CD14-positive monocyte (primary cell): Measurements from ENCODE around the gene EPHA7. TPM values are rescaled to one million over a fixed set of nuclear protein-coding genes. Genes with fewer than 3 reads are reported as not detected.

Experiments
- DNase-seq, 3 donors: peaks; one replicate each; pipeline ENCODE4 v3.0.0-alpha.2; 2011 to 2022
- H2AFZ ChIP-seq: 2 replicates; pipeline ENCODE4 v1.6.0; 2012; ENCODE audit warnings: mild to moderate bottlenecking, low read depth, low read length, inconsistent platforms; ENCODE audit not compliant: insufficient read depth, poor library complexity, severe bottlenecking
- H3K27ac ChIP-seq, 2 donors: 1 replicate in 1 of 2; 2 replicates in 1 of 2; pipeline ENCODE4 v1.5.1; 2012 to 2013; ENCODE audit warnings: low read length in 2 of 2, control low read depth in 1 of 2, inconsistent platforms in 1 of 2, low read depth in 1 of 2, mild to moderate bottlenecking in 1 of 2
- H3K27me3 ChIP-seq, 2 donors: one replicate each; pipeline versions ENCODE4 v1.6.0 to v1.6.1; 2011 to 2013; ENCODE audit warnings: low read length in 2 of 2; ENCODE audit not compliant: control insufficient read depth in 2 of 2, insufficient read depth in 2 of 2
- H3K36me3 ChIP-seq, 2 donors: replicated peaks in 1 of 2; 1 replicate in 1 of 2; 2 replicates in 1 of 2; pipeline versions ENCODE4 v1.5.1 to v1.6.1; 2012 to 2013; ENCODE audit warnings: low read length in 2 of 2, control low read depth in 1 of 2, inconsistent platforms in 1 of 2, mild to moderate bottlenecking in 1 of 2; ENCODE audit not compliant: insufficient read depth in 2 of 2, control insufficient read depth in 1 of 2
- H3K4me1 ChIP-seq, 2 donors: 1 replicate in 1 of 2; 2 replicates in 1 of 2; pipeline versions ENCODE4 v1.5.1 to v1.6.1; 2012 to 2013; ENCODE audit warnings: low read length in 2 of 2, control low read depth in 1 of 2, inconsistent platforms in 1 of 2, mild to moderate bottlenecking in 1 of 2, moderate library complexity in 1 of 2; ENCODE audit not compliant: insufficient read depth in 2 of 2, control insufficient read depth in 1 of 2
- H3K4me2 ChIP-seq: replicated peaks from 2 replicates; pipeline ENCODE3; 2012; ENCODE audit warnings: low read length, moderate library complexity, mild to moderate bottlenecking; ENCODE audit not compliant: poor library complexity, severe bottlenecking; ENCODE audit errors: extremely low read depth
- H3K4me3 ChIP-seq, 3 experiments: fragments of 200-600 bp in 1 of 3; sonication (generic) in 1 of 3; replicated peaks in 1 of 3; 1 replicate in 2 of 3; 2 replicates in 1 of 3; pipeline ENCODE4 v1.5.1; 2011 to 2013; ENCODE audit warnings: low read length in 3 of 3, mild to moderate bottlenecking in 3 of 3, control low read depth in 2 of 3, low read depth in 2 of 3, inconsistent platforms in 1 of 3, moderate library complexity in 1 of 3
- H3K79me2 ChIP-seq: 2 replicates; pipeline ENCODE4 v1.6.0; 2012; ENCODE audit warnings: mild to moderate bottlenecking, control low read depth, inconsistent platforms, low read length, moderate library complexity; ENCODE audit not compliant: insufficient read depth
- H3K9ac ChIP-seq: 2 replicates; pipeline ENCODE4 v1.6.0; 2017; ENCODE audit warnings: low read length, mild to moderate bottlenecking; ENCODE audit not compliant: insufficient read depth, poor library complexity, severe bottlenecking
- H3K9me3 ChIP-seq, 2 donors: replicated peaks in 1 of 2; 1 replicate in 1 of 2; 2 replicates in 1 of 2; pipeline versions ENCODE4 v1.5.1 to v1.6.1; 2012 to 2013; ENCODE audit warnings: low read length in 2 of 2, control low read depth in 1 of 2; ENCODE audit not compliant: control insufficient read depth in 1 of 2, insufficient read depth in 1 of 2
- H4K20me1 ChIP-seq: 2 replicates; pipeline ENCODE4 v1.6.0; 2012; ENCODE audit warnings: mild to moderate bottlenecking, low read length, control low read depth, moderate library complexity; ENCODE audit not compliant: insufficient read depth
- H3K27ac Mint-ChIP-seq, 7 donors: one replicate each; pipeline ENCODE4 v1.8.0; 2020; ENCODE audit warnings: mild to moderate bottlenecking in 7 of 7, mixed read lengths in 7 of 7, moderate library complexity in 6 of 7, inconsistent platforms in 2 of 7
- H3K27me3 Mint-ChIP-seq, 3 donors: one replicate each; pipeline ENCODE4 v1.8.0; 2021 to 2022; ENCODE audit warnings: low read depth in 3 of 3, mild to moderate bottlenecking in 3 of 3, mixed read lengths in 3 of 3, moderate library complexity in 3 of 3, inconsistent platforms in 1 of 3
- H3K36me3 Mint-ChIP-seq, 2 donors: one replicate each; pipeline ENCODE4 v1.8.0; 2020; ENCODE audit warnings: mixed read lengths in 2 of 2, inconsistent platforms in 1 of 2, mild to moderate bottlenecking in 1 of 2
- H3K4me1 Mint-ChIP-seq: one replicate; pipeline ENCODE4 v1.8.0; 2020; ENCODE audit warnings: mild to moderate bottlenecking, mixed read lengths
- H3K4me3 Mint-ChIP-seq, 2 donors: one replicate each; pipeline ENCODE4 v1.8.0; 2020; ENCODE audit warnings: mild to moderate bottlenecking in 2 of 2, mixed read lengths in 2 of 2, moderate library complexity in 1 of 2
- H3K9me3 Mint-ChIP-seq, 7 donors: one replicate each; pipeline ENCODE4 v1.8.0; 2020 to 2022; ENCODE audit warnings: mixed read lengths in 7 of 7, mild to moderate bottlenecking in 6 of 7, moderate library complexity in 6 of 7, inconsistent platforms in 2 of 7
- CTCF ChIP-seq: fragments of 200-600 bp; IDR thresholded peaks from one replicate; pipeline ENCODE4 v1.8.0; 2022; ENCODE audit warnings: antibody characterized with exemption, mild to moderate bottlenecking
- WGBS: methylation state at CpG from one replicate; pipeline ENCODE4 v1.1.5; 2013; ENCODE audit warnings: missing lambda C conversion rate; ENCODE audit not compliant: insufficient coverage; 5-methylcytosine and 5-hydroxymethylcytosine counted together
- intact Hi-C, 2 donors: fragments of 100-400 bp; cut with micrococcal nuclease; formaldehyde crosslinking; loops; one replicate each; pipeline versions ENCODE4 v1.15.0 to v1.15.1; 2023
- polyA plus RNA-seq, 3 donors: library from polyadenylated mRNA; depleted of rRNA in 1 of 3; unstranded in 2 of 3; stranded (reverse) in 1 of 3; fragments of 300-500 nt in 2 of 3; fragments of >200 nt in 1 of 3; fragmentation: Illumina TruSeq in 2 of 3; gene quantifications; 1 replicate in 2 of 3; 2 replicates in 1 of 3; pipeline ENCODE4 v1.2.3, GENCODE V29; 2012 to 2021

The EPHA7 gene
- polyA plus RNA-seq, 3 donors, result not detected

- WGBS, result no CpG with 5 or more reads among the region's 1 CpG
- no peak overlapping the region for H3K4me3 Mint-ChIP-seq
Observed at GRCh38 chr6:93243231-93243778, 176.1 kb downstream of the EPHA7 start.

GRCh38 chr6:93242049-93242448 lies 177.3 kb downstream of the EPHA7 start:
- no peak overlapping the region for H3K27ac Mint-ChIP-seq
- no peaks in the 10 kb centered on the region for H3K9me3 Mint-ChIP-seq
- H2AFZ ChIP-seq, result no peak overlapping the region
- no peak overlapping the region for H3K4me3 Mint-ChIP-seq
- H3K79me2 ChIP-seq, result no peaks in the 10 kb centered on the region
- intact Hi-C loops, result no loop called here
- H3K4me1 Mint-ChIP-seq, result no peaks in the 10 kb centered on the region
- TF ChIP-seq CTCF, result no peak
- no peaks in the 10 kb centered on the region for H3K36me3 ChIP-seq
- H3K9ac ChIP-seq, result no peak overlapping the region
- H3K4me2 ChIP-seq, result no peak overlapping the region
- H3K27me3 Mint-ChIP-seq, result no peaks in the 10 kb centered on the region
- H3K9me3 ChIP-seq, result no peaks in the 10 kb centered on the region
- no peaks in the 10 kb centered on the region for H3K4me1 ChIP-seq
- no peak overlapping the region for H3K27ac ChIP-seq
- no peaks in the 10 kb centered on the region for H3K36me3 Mint-ChIP-seq
- no peak overlapping the region for H3K4me3 ChIP-seq
- no peak for DNase-seq
- H4K20me1 ChIP-seq, result no peaks in the 10 kb centered on the region
- no peaks in the 10 kb centered on the region for H3K27me3 ChIP-seq

More at GRCh38 chr6:93243231-93243778, 176.1 kb downstream of the EPHA7 start:
- H3K4me1 ChIP-seq, result no peaks in the 10 kb centered on the region
- no peaks in the 10 kb centered on the region for H3K27me3 ChIP-seq
- H3K27ac Mint-ChIP-seq, result no peak overlapping the region
- H3K79me2 ChIP-seq, result no peaks in the 10 kb centered on the region
- no peak overlapping the region for H2AFZ ChIP-seq
- intact Hi-C loops, result no loop called here
- no peaks in the 10 kb centered on the region for H3K27me3 Mint-ChIP-seq
- H3K9me3 Mint-ChIP-seq, result no peaks in the 10 kb centered on the region
- no peak overlapping the region for H3K4me3 ChIP-seq
- no peak overlapping the region for H3K9ac ChIP-seq
- H3K4me2 ChIP-seq, result no peak overlapping the region
- H3K36me3 ChIP-seq, result no peaks in the 10 kb centered on the region
- H3K4me1 Mint-ChIP-seq, result no peaks in the 10 kb centered on the region
- no peak for DNase-seq
- TF ChIP-seq CTCF, result no peak
- no peaks in the 10 kb centered on the region for H3K9me3 ChIP-seq
- H4K20me1 ChIP-seq, result no peaks in the 10 kb centered on the region
- H3K36me3 Mint-ChIP-seq, result no peaks in the 10 kb centered on the region
- no peak overlapping the region for H3K27ac ChIP-seq
